ENCODE measurements around the gene DHX15. TPM values are rescaled to one million over a fixed set of nuclear protein-coding genes. Genes with fewer than 3 reads are reported as not detected.

DHX15 gene
- total RNA-seq, 4 donors from 2014 or later: 118 to 203 (median 170) TPM

GRCh38 chr4:24560868-24561368 lies 23.4 kb downstream of the DHX15 start:
- H3K4me1 ChIP-seq: peaks cover 6 to 89% (median 45%) of the 10 kb centered on the region in 4 donors
- H3K27ac ChIP-seq: no peak overlapping the region
- H3K9me3 ChIP-seq: no peaks in the 10 kb centered on the region
- H3K36me3 ChIP-seq: peaks cover 0 to 7% (median 0%) of the 10 kb centered on the region in 4 donors
- intact Hi-C loops (cut with DNase I; ENCODE audit: low total_unique reads): no loop called here
- H3K27me3 ChIP-seq: no peaks in the 10 kb centered on the region
- no peak overlapping the region for H3K4me3 ChIP-seq
- TF ChIP-seq CTCF (IDR thresholded peaks at IDR 0.05) (no peak), POLR2A (IDR thresholded peaks at IDR 0.05) (no peak), EP300 (IDR thresholded peaks at IDR 0.05; ENCODE audit: low read depth) (no peak), POLR2AphosphoS5 (IDR thresholded peaks at IDR 0.05) (no peak)
- in situ Hi-C loops (cut with MboI; ENCODE audit: low pct_ligation_motif_present in 1 of 4, low pct_unique_long_range_greater_than_20kb in 1 of 4, low sequenced_read_pairs in 3 of 4): no loop called here
- DNase-seq: no peak
- 27 to 39% methylated on average over 3 of the region's 3 CpGs for WGBS, 2 donors (ENCODE audit: low coverage in 1 of 2)

GRCh38 chr4:24559889-24560288 lies 24.5 kb downstream of the DHX15 start:
- no peak for DNase-seq
- intact Hi-C loops (cut with DNase I; ENCODE audit: low total_unique reads) (no loop called here), in situ Hi-C loops (cut with MboI; ENCODE audit: low pct_ligation_motif_present in 1 of 4, low pct_unique_long_range_greater_than_20kb in 1 of 4, low sequenced_read_pairs in 3 of 4) (no loop called here)
- peaks cover 0 to 13% (median 0%) of the 10 kb centered on the region in 4 donors for H3K36me3 ChIP-seq
- no peaks in the 10 kb centered on the region for H3K27me3 ChIP-seq
- 60 to 75% methylated on average over 2 of the region's 2 CpGs for WGBS, 2 donors (ENCODE audit: low coverage in 1 of 2)
- no peaks in the 10 kb centered on the region for H3K9me3 ChIP-seq
- TF ChIP-seq POLR2A (IDR thresholded peaks at IDR 0.05) (no peak), POLR2AphosphoS5 (IDR thresholded peaks at IDR 0.05) (no peak), CTCF (IDR thresholded peaks at IDR 0.05) (no peak)
- peaks cover 6 to 89% (median 38%) of the 10 kb centered on the region in 4 donors for H3K4me1 ChIP-seq
- peak overlapping the region in 1 of 4 donors; percentile 10 for H3K27ac ChIP-seq
- H3K4me3 ChIP-seq: no peak overlapping the region

- Histone ChIP-seq H3K4me1 (peaks cover 6 to 83% (median 35%) of the 10 kb centered on the region in 4 donors), H3K9me3 (no peaks in the 10 kb centered on the region), H3K27me3 (no peaks in the 10 kb centered on the region), H3K36me3 (peaks cover 0 to 19% (median 2%) of the 10 kb centered on the region in 4 donors), H3K27ac (peak overlapping the region in 1 of 4 donors; percentile 10), H3K4me3 (no peak overlapping the region)
- TF ChIP-seq CTCF (IDR thresholded peaks at IDR 0.05): no peak
- in situ Hi-C loops (cut with MboI; ENCODE audit: low pct_ligation_motif_present in 1 of 4, low pct_unique_long_range_greater_than_20kb in 1 of 4, low sequenced_read_pairs in 3 of 4): no loop called here
- DNase-seq: no peak
- WGBS, 2 donors (ENCODE audit: low coverage in 1 of 2): 59 to 68% methylated on average over 3 of the region's 3 CpGs
- intact Hi-C loops (cut with DNase I; ENCODE audit: low total_unique reads): no loop called here
Measured at GRCh38 chr4:24559032-24559821, 25.1 kb downstream of the DHX15 start.

GRCh38 chr4:24557026-24558025 lies 27.0 kb downstream of the DHX15 start:
- WGBS, 2 donors (ENCODE audit: low coverage in 1 of 2): 50 to 51% methylated on average over 8 of the region's 8 CpGs
- in situ Hi-C loops (cut with MboI; ENCODE audit: low pct_ligation_motif_present in 1 of 4, low pct_unique_long_range_greater_than_20kb in 1 of 4, low sequenced_read_pairs in 3 of 4): no loop called here
- no peak overlapping the region for H3K4me3 ChIP-seq
- TF ChIP-seq POLR2A (IDR thresholded peaks at IDR 0.05): no peak
- no peak for TF ChIP-seq POLR2AphosphoS5 (IDR thresholded peaks at IDR 0.05)
- no peak for TF ChIP-seq CTCF (IDR thresholded peaks at IDR 0.05)
- TF ChIP-seq EP300 (IDR thresholded peaks at IDR 0.05; ENCODE audit: low read depth): no peak
- H3K27ac ChIP-seq: peak overlapping the region; percentile 3 to 49 (median 30)
- H3K4me1 ChIP-seq: peaks cover 6 to 72% (median 35%) of the 10 kb centered on the region in 4 donors
- DNase-seq: no peak
- intact Hi-C loops (cut with DNase I; ENCODE audit: low total_unique reads): no loop called here
- H3K27me3 ChIP-seq: no peaks in the 10 kb centered on the region
- no peaks in the 10 kb centered on the region for H3K9me3 ChIP-seq
- peaks cover 0 to 36% (median 8%) of the 10 kb centered on the region in 4 donors for H3K36me3 ChIP-seq
